Stimulated activated naive CD8-positive, alpha-beta T cell treated with anti-CD3 and anti-CD28 coated beads, Interleukin-15, Interleukin-2, amounts not matched to agents 100 ng/mL and 50 ng/mL, for 24 hours (primary cell): ENCODE measurements around the gene G6PC3.
"Not testable (repeated sequence)": the region's sequence is repeated elsewhere in the genome, so short reads cannot be mapped to it uniquely, and the experiment has no call there.

Source experiments
- H3K27ac Mint-ChIP-seq: one replicate; pipeline ENCODE4 v1.8.0; 2021; ENCODE audit warnings: mild to moderate bottlenecking, mixed read lengths
- H3K27me3 Mint-ChIP-seq: one replicate; pipeline ENCODE4 v1.8.0; 2021; ENCODE audit warnings: mixed read lengths
- H3K36me3 Mint-ChIP-seq: one replicate; pipeline ENCODE4 v1.8.0; 2021; ENCODE audit warnings: low read depth, mixed read lengths
- H3K4me1 Mint-ChIP-seq: one replicate; pipeline ENCODE4 v1.8.0; 2021; ENCODE audit warnings: low read depth, mixed read lengths
- H3K4me3 Mint-ChIP-seq: one replicate; pipeline ENCODE4 v1.8.0; 2021; ENCODE audit warnings: mild to moderate bottlenecking, mixed read lengths
- H3K9me3 Mint-ChIP-seq: one replicate; pipeline ENCODE4 v1.8.0; 2021; ENCODE audit warnings: mixed read lengths

G6PC3 gene

GRCh38 chr17:44118427-44119050, 48.0 kb downstream of the G6PC3 start:
- H3K4me3 Mint-ChIP-seq = no peak overlapping the region
- no peak overlapping the region for H3K27ac Mint-ChIP-seq
- peaks cover 35% of the 10 kb centered on the region for H3K4me1 Mint-ChIP-seq
- H3K36me3 Mint-ChIP-seq = no peaks in the 10 kb centered on the region
- H3K27me3 Mint-ChIP-seq = no peaks in the 10 kb centered on the region
- H3K9me3 Mint-ChIP-seq = no peaks in the 10 kb centered on the region

GRCh38 chr17:44119062-44119461, 48.5 kb downstream of the G6PC3 start:
- no peak overlapping the region for H3K27ac Mint-ChIP-seq

GRCh38 chr17:44119798-44120197, 49.3 kb downstream of the G6PC3 start:
- no peaks in the 10 kb centered on the region for H3K9me3 Mint-ChIP-seq
- no peaks in the 10 kb centered on the region for H3K27me3 Mint-ChIP-seq
- H3K27ac Mint-ChIP-seq = no peak overlapping the region
- no peaks in the 10 kb centered on the region for H3K36me3 Mint-ChIP-seq
- H3K4me1 Mint-ChIP-seq = peaks cover 42% of the 10 kb centered on the region
- H3K4me3 Mint-ChIP-seq = no peak overlapping the region

More at GRCh38 chr17:44119062-44119461, 48.5 kb downstream of the G6PC3 start:
- Mint-ChIP-seq H3K9me3 (no peaks in the 10 kb centered on the region), H3K4me3 (no peak overlapping the region), H3K4me1 (peaks cover 38% of the 10 kb centered on the region), H3K27me3 (no peaks in the 10 kb centered on the region), H3K36me3 (no peaks in the 10 kb centered on the region)

- not testable (repeated sequence) for H3K27ac Mint-ChIP-seq, H3K36me3 Mint-ChIP-seq, H3K4me3 Mint-ChIP-seq, H3K27me3 Mint-ChIP-seq, H3K9me3 Mint-ChIP-seq
- H3K4me1 Mint-ChIP-seq = peaks cover 42% of the 10 kb centered on the region
These were observed 49.7 kb downstream of the G6PC3 start for GRCh38 chr17:44120281-44120680.

GRCh38 chr17:44120851-44121605, 50.5 kb downstream of the G6PC3 start:
- Mint-ChIP-seq H3K27me3 (no peaks in the 10 kb centered on the region), H3K4me1 (peaks cover 42% of the 10 kb centered on the region), H3K4me3 (no peak overlapping the region), H3K27ac (no peak overlapping the region), H3K36me3 (no peaks in the 10 kb centered on the region), H3K9me3 (no peaks in the 10 kb centered on the region)

- peak overlapping the region; percentile 92 for H3K4me3 Mint-ChIP-seq
- H3K27me3 Mint-ChIP-seq = no peaks in the 10 kb centered on the region
- peaks cover 42% of the 10 kb centered on the region for H3K4me1 Mint-ChIP-seq
- no peaks in the 10 kb centered on the region for H3K9me3 Mint-ChIP-seq
- peak overlapping the region; percentile 68 for H3K27ac Mint-ChIP-seq
- no peaks in the 10 kb centered on the region for H3K36me3 Mint-ChIP-seq
These were observed 51.7 kb downstream of the G6PC3 start for GRCh38 chr17:44121997-44122815.

- Mint-ChIP-seq H3K4me1 (peaks cover 42% of the 10 kb centered on the region), H3K27me3 (no peaks in the 10 kb centered on the region), H3K27ac (peak overlapping the region; percentile 68), H3K9me3 (no peaks in the 10 kb centered on the region), H3K4me3 (peak overlapping the region; percentile 92), H3K36me3 (no peaks in the 10 kb centered on the region)
These were observed 52.4 kb downstream of the G6PC3 start for GRCh38 chr17:44122816-44123355.

GRCh38 chr17:44123356-44124117, 53.0 kb downstream of the G6PC3 start, which contains the start of gene HDAC5:
Gene HDAC5 (minus strand): TSS chr17:44123641. CDS start chr17:44117515, 6,126 bp downstream.
- Mint-ChIP-seq H3K9me3 (no peaks in the 10 kb centered on the region), H3K4me3 (peak within 1 kb of the TSS; percentile 92), H3K27me3 (no peaks in the 10 kb centered on the region), H3K36me3 (no peaks in the 10 kb centered on the region), H3K4me1 (peaks cover 41% of the 10 kb centered on the region), H3K27ac (peak within 1 kb of the TSS; percentile 97)

- Mint-ChIP-seq H3K27ac (peak overlapping the region; percentile 97), H3K4me1 (peaks cover 36% of the 10 kb centered on the region), H3K4me3 (peak overlapping the region; percentile 92), H3K27me3 (no peaks in the 10 kb centered on the region), H3K9me3 (no peaks in the 10 kb centered on the region), H3K36me3 (no peaks in the 10 kb centered on the region)
These were observed 53.5 kb downstream of the G6PC3 start for GRCh38 chr17:44124118-44124438.
